MM.1S (cell line): ENCODE measurements around the gene PPP2R2D.

Source experiments
- DNase-seq: peaks from one replicate; pipeline ENCODE4 v3.0.0-alpha.2; 2015
- H2AFZ ChIP-seq: fragments of 300-600 bp; sonication (generic); 2 replicates; pipeline ENCODE4 v1.6.0; 2016; ENCODE audit warnings: antibody characterized with exemption, low read length
- H3F3A ChIP-seq: fragments of 300-600 bp; sonication (generic); 2 replicates; pipeline ENCODE4 v1.6.1; 2016; ENCODE audit warnings: mild to moderate bottlenecking, antibody characterized with exemption, low read length, moderate library complexity, mixed read lengths; ENCODE audit not compliant: insufficient read depth
- H3K27ac ChIP-seq: fragments of 300-600 bp; sonication (generic); 2 replicates; pipeline ENCODE4 v1.5.1; 2016; ENCODE audit warnings: mild to moderate bottlenecking, low read length
- H3K27me3 ChIP-seq: fragments of 300-600 bp; sonication (generic); replicated peaks from 2 replicates; pipeline ENCODE4 v1.6.0; 2016; ENCODE audit warnings: low read length; ENCODE audit not compliant: insufficient read depth
- H3K36me3 ChIP-seq: fragments of 300-600 bp; sonication (generic); replicated peaks from 2 replicates; pipeline ENCODE4 v1.6.1; 2016; ENCODE audit warnings: mild to moderate bottlenecking, low read length, mixed read lengths; ENCODE audit not compliant: insufficient read depth
- H3K4me1 ChIP-seq: fragments of 300-600 bp; sonication (generic); 2 replicates; pipeline ENCODE4 v1.6.1; 2016; ENCODE audit warnings: low read length, mixed read lengths
- H3K4me2 ChIP-seq: fragments of 300-600 bp; sonication (generic); 2 replicates; pipeline ENCODE4 v1.6.0; 2016; ENCODE audit warnings: low read depth, low read length
- H3K4me3 ChIP-seq: fragments of 300-600 bp; sonication (generic); 2 replicates; pipeline ENCODE4 v1.5.1; 2016; ENCODE audit warnings: low read length, mixed read lengths
- H3K79me2 ChIP-seq: fragments of 300-600 bp; sonication (generic); 2 replicates; pipeline ENCODE4 v1.6.1; 2016; ENCODE audit warnings: mixed run types, low read length, mixed read lengths
- H3K9ac ChIP-seq: fragments of 300-600 bp; sonication (generic); 2 replicates; pipeline ENCODE4 v1.6.1; 2016; ENCODE audit warnings: low read length, mixed read lengths
- H3K9me2 ChIP-seq: fragments of 300-600 bp; sonication (generic); replicated peaks from 2 replicates; pipeline ENCODE4 v1.6.1; 2016; ENCODE audit warnings: mild to moderate bottlenecking, low read length, mixed read lengths; ENCODE audit not compliant: insufficient read depth
- H3K9me3 ChIP-seq: fragments of 300-600 bp; sonication (generic); replicated peaks from 2 replicates; pipeline ENCODE4 v1.6.1; 2016; ENCODE audit warnings: mild to moderate bottlenecking, low read length, mixed read lengths; ENCODE audit not compliant: insufficient read depth
- H4K20me1 ChIP-seq: fragments of 300-600 bp; sonication (generic); 2 replicates; pipeline ENCODE4 v1.6.1; 2016; ENCODE audit warnings: mild to moderate bottlenecking, low read length, moderate library complexity, mixed read lengths; ENCODE audit not compliant: insufficient read depth
- EZH2 ChIP-seq: fragments of 300-600 bp; sonication (generic); optimal IDR thresholded peaks from 2 replicates; pipeline ENCODE3; 2017; ENCODE audit warnings: low read depth, mild to moderate bottlenecking, antibody characterized with exemption, low read length, mixed read lengths
- EZH2phosphoT487 ChIP-seq: fragments of 300-600 bp; sonication (generic); IDR thresholded peaks from 2 replicates; pipeline ENCODE4 v1.6.1; 2018; ENCODE audit warnings: antibody characterized with exemption, low read length
- TF ChIP-seq, protein P1 (sequence below): fragments of 300-600 bp; sonication (generic); IDR thresholded peaks from 2 replicates; pipeline ENCODE4 v1.5.1; 2016; ENCODE audit warnings: antibody characterized with exemption, low read length, mixed read lengths

PPP2R2D gene

GRCh38 chr10:131901181-131901829 lies 497 bp downstream of the PPP2R2D start:
- peak; percentile 40 for DNase-seq
- Histone ChIP-seq H3K4me1 (peaks cover 13% of the 10 kb centered on the region; the same call in 1 of the 2 replicates), H3F3A (no peaks in the 10 kb centered on the region), H3K36me3 (no peaks in the 10 kb centered on the region; the same call in 1 of the 2 replicates), H3K27me3 (peaks cover 24% of the 10 kb centered on the region), H3K79me2 (peaks cover 48% of the 10 kb centered on the region), H3K27ac (peak overlapping the region; percentile 9; the same call in 1 of the 2 replicates), H3K4me2 (peak overlapping the region; percentile 90), H3K4me3 (peak overlapping the region; percentile 74), H2AFZ (0 out of 2 replicates have a peak overlapping the region, but pooled peaks have one; percentile 11), H3K9me2 (no peaks in the 10 kb centered on the region), H3K9ac (peak overlapping the region; percentile 65; the same call in 1 of the 2 replicates), H4K20me1 (no peaks in the 10 kb centered on the region; the same call in 1 of the 2 replicates), H3K9me3 (no peaks in the 10 kb centered on the region)
- TF ChIP-seq EZH2 (no peak), EZH2phosphoT487 (no peak)
- TF ChIP-seq, protein P1, sequence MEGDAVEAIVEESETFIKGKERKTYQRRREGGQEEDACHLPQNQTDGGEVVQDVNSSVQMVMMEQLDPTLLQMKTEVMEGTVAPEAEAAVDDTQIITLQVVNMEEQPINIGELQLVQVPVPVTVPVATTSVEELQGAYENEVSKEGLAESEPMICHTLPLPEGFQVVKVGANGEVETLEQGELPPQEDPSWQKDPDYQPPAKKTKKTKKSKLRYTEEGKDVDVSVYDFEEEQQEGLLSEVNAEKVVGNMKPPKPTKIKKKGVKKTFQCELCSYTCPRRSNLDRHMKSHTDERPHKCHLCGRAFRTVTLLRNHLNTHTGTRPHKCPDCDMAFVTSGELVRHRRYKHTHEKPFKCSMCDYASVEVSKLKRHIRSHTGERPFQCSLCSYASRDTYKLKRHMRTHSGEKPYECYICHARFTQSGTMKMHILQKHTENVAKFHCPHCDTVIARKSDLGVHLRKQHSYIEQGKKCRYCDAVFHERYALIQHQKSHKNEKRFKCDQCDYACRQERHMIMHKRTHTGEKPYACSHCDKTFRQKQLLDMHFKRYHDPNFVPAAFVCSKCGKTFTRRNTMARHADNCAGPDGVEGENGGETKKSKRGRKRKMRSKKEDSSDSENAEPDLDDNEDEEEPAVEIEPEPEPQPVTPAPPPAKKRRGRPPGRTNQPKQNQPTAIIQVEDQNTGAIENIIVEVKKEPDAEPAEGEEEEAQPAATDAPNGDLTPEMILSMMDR: no peak

DNA sequence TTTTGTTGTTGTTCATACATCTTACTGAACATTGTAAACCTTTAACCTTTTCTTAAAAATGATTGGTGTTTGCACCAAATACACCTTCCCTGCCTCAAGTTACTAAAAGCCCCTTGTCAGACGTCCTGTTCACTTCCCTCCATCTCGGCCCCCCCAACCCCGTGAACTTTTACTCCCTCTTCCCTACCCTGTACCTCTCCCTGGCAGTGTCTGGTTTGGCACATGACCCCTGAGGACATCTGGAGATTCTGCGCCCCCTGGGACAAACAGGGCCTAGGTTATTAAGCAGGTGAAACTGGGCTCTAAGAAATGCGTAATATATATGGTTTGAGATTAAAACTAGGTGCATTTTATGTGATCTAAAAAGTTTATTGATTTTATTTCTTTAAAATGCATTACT lies 1.4 kb downstream of the PPP2R2D start:
- Histone ChIP-seq H3K4me2 (peak overlapping the region; percentile 90), H3K9me3 (no peaks in the 10 kb centered on the region), H3K9me2 (no peaks in the 10 kb centered on the region), H3K27me3 (peaks cover 20% of the 10 kb centered on the region), H3K4me3 (peak overlapping the region; percentile 74), H3F3A (no peaks in the 10 kb centered on the region), H3K9ac (peak overlapping the region; percentile 65; the same call in 1 of the 2 replicates), H3K79me2 (peaks cover 55% of the 10 kb centered on the region), H2AFZ (no peak overlapping the region), H4K20me1 (no peaks in the 10 kb centered on the region; the same call in 1 of the 2 replicates), H3K4me1 (peaks cover 13% of the 10 kb centered on the region; the same call in 1 of the 2 replicates), H3K36me3 (no peaks in the 10 kb centered on the region; the same call in 1 of the 2 replicates), H3K27ac (no peak overlapping the region)
- no peak for TF ChIP-seq EZH2phosphoT487
- TF ChIP-seq, protein P1: no peak
- TF ChIP-seq EZH2: no peak
- DNase-seq: no peak

DNA sequence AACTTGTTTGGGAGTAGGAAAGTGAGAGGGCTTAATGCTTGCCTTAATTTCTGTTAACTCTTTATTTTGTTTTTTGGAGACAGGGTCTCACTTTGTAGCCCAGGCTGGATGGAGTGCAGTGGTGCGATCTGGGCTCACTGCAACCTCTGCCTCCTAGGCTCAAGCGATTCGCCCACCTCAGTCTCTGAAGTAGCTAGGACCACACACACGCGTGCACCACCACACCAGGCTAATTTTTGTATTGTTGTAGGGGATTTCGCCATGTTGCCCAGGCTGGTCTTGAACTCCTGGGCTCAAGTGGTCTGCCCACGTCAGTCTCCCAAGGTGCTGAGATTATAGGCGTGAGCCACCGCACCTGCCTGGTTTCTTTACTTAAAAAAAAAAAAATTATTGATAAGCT lies 1.9 kb downstream of the PPP2R2D start:
- Histone ChIP-seq H3K9me3 (no peaks in the 10 kb centered on the region), H3K27ac (no peak overlapping the region), H3K79me2 (peaks cover 60% of the 10 kb centered on the region), H3K9me2 (no peaks in the 10 kb centered on the region), H3K4me3 (peak overlapping the region; percentile 74; the same call in 1 of the 2 replicates), H4K20me1 (no peaks in the 10 kb centered on the region; the same call in 1 of the 2 replicates), H3K27me3 (peaks cover 16% of the 10 kb centered on the region), H2AFZ (no peak overlapping the region), H3K36me3 (no peaks in the 10 kb centered on the region; the same call in 1 of the 2 replicates), H3F3A (no peaks in the 10 kb centered on the region), H3K4me1 (peaks cover 13% of the 10 kb centered on the region; the same call in 1 of the 2 replicates), H3K4me2 (peak overlapping the region; percentile 90), H3K9ac (no peak overlapping the region)
- no peak for DNase-seq
- TF ChIP-seq EZH2 (no peak), EZH2phosphoT487 (no peak)
- TF ChIP-seq, protein P1: no peak
